ENCODE results near the gene STAT5A. TPM values are rescaled to one million over a fixed set of nuclear protein-coding genes. Genes with fewer than 3 reads are reported as not detected.

The STAT5A gene
- total RNA-seq, 1 donor from 2014 or later = 0.77 TPM

Other genes starting within 250 kb of the STAT5A start
- gene C17orf113, start 237.9 kb upstream of the STAT5A start, total RNA-seq = 0.19 and 0.23 TPM in 2 replicates
- 0.36 and 0.39 TPM in 2 replicates for gene ZNF385C, start 190.0 kb upstream of the STAT5A start, total RNA-seq
- gene DHX58, start 175.8 kb upstream of the STAT5A start, total RNA-seq = 5.4 and 5.5 TPM in 2 replicates
- gene KAT2A, start 167.1 kb upstream of the STAT5A start, total RNA-seq = 23.6 and 25.5 TPM in 2 replicates
- gene HSPB9, start 165.7 kb upstream of the STAT5A start, total RNA-seq = not detected in 2 replicates
- gene RAB5C, start 133.5 kb upstream of the STAT5A start, total RNA-seq = 201 and 209 TPM in 2 replicates
- gene KCNH4, start 107.4 kb upstream of the STAT5A start, total RNA-seq = not detected in 2 replicates
- gene HCRT, start 103.0 kb upstream of the STAT5A start, total RNA-seq = not detected in 2 replicates
- gene GHDC, start 94.0 kb upstream of the STAT5A start, total RNA-seq = 0.26 and 0.64 TPM in 2 replicates
- gene STAT5B, start 12.1 kb upstream of the STAT5A start, total RNA-seq = 23.1 and 23.7 TPM in 2 replicates
- gene STAT3, start 99.9 kb downstream of the STAT5A start, total RNA-seq = 145 and 154 TPM in 2 replicates
- gene CAVIN1, start 134.8 kb downstream of the STAT5A start, total RNA-seq = 602 and 644 TPM in 2 replicates
- gene ATP6V0A1, start 170.4 kb downstream of the STAT5A start, total RNA-seq = 75.8 and 78.6 TPM in 2 replicates
- 19.3 and 25.9 TPM in 2 replicates for gene NAGLU, start 247.7 kb downstream of the STAT5A start, total RNA-seq

Measured in astrocyte (in vitro differentiated cells and primary cell).